HFF-Myc (cell line): ENCODE results near the gene ICE1.

Experiments
- DNase-seq: peaks from one replicate; pipeline ENCODE4 v3.0.0-alpha.2; 2011; ENCODE audit warnings: low read depth; ENCODE audit errors: extremely low read depth
- H3K4me3 ChIP-seq: replicated peaks from 2 replicates; pipeline ENCODE4 v1.5.1; 2011; ENCODE audit warnings: low read depth, mild to moderate bottlenecking, control low read depth, low read length
- CTCF ChIP-seq: IDR thresholded peaks from 2 replicates; pipeline ENCODE4 v1.5.1; 2012; ENCODE audit warnings: mild to moderate bottlenecking, low read depth, low read length, control low read depth; ENCODE audit errors: missing control alignments

ICE1 gene

GRCh38 chr5:5423586-5423985, 1.1 kb downstream of the ICE1 start:
- peak overlapping the region; percentile 97 for H3K4me3 ChIP-seq
- no peak for TF ChIP-seq CTCF
- DNase-seq: no peak

- no peak overlapping the region for H3K4me3 ChIP-seq
- TF ChIP-seq CTCF: no peak
- DNase-seq: no peak
Observed at GRCh38 chr5:5424736-5425135, 2.3 kb downstream of the ICE1 start.

GRCh38 chr5:5430136-5430535, 7.7 kb downstream of the ICE1 start:
- DNase-seq: no peak
- no peak overlapping the region for H3K4me3 ChIP-seq
- no peak for TF ChIP-seq CTCF

GRCh38 chr5:5432020-5432707, 9.7 kb downstream of the ICE1 start:
- TF ChIP-seq CTCF: no peak
- no peak for DNase-seq

GRCh38 chr5:5436203-5436760, 13.8 kb downstream of the ICE1 start:
- no peak for TF ChIP-seq CTCF
- DNase-seq: no peak
- no peak overlapping the region for H3K4me3 ChIP-seq

More at GRCh38 chr5:5432020-5432707, 9.7 kb downstream of the ICE1 start:
- no peak overlapping the region for H3K4me3 ChIP-seq

- no peak for TF ChIP-seq CTCF
Observed at GRCh38 chr5:5437227-5438172, 15.0 kb downstream of the ICE1 start.

More at GRCh38 chr5:5437227-5438172, 15.0 kb downstream of the ICE1 start:
- DNase-seq: no peak
- H3K4me3 ChIP-seq: no peak overlapping the region
